Measurements from ENCODE around the gene NCOA7.
"Not testable (repeated sequence)": the region's sequence is repeated elsewhere in the genome, so short reads cannot be mapped to it uniquely, and the experiment has no call there.

Gene NCOA7

GRCh38 chr6:125922322-125922860 is 131.6 kb downstream of the NCOA7 start:
- no peak for DNase-seq (ENCODE audit: low read depth in 3 of 3)

GRCh38 chr6:125923366-125923877 is 132.7 kb downstream of the NCOA7 start:
- no peak for DNase-seq (ENCODE audit: low read depth in 3 of 3)

GRCh38 chr6:125924169-125924568 is 133.4 kb downstream of the NCOA7 start:
- no peak for DNase-seq (ENCODE audit: low read depth in 3 of 3)

GRCh38 chr6:125924697-125925358 is 134.1 kb downstream of the NCOA7 start:
- no peak for DNase-seq (ENCODE audit: low read depth in 3 of 3)

- no peak for DNase-seq (ENCODE audit: low read depth in 3 of 3)
Observed at GRCh38 chr6:125926711-125927110, 136.0 kb downstream of the NCOA7 start.

- no peak for DNase-seq (ENCODE audit: low read depth in 3 of 3)
Observed at GRCh38 chr6:125927761-125928160, 137.0 kb downstream of the NCOA7 start.

- no peak for DNase-seq (ENCODE audit: low read depth in 3 of 3)
Observed at GRCh38 chr6:125930765-125931418, 140.1 kb downstream of the NCOA7 start.

- DNase-seq (ENCODE audit: low read depth in 3 of 3): no peak
Observed at GRCh38 chr6:125931733-125932450, 141.1 kb downstream of the NCOA7 start.

GRCh38 chr6:125932451-125932795 is 141.7 kb downstream of the NCOA7 start:
- DNase-seq (ENCODE audit: low read depth in 3 of 3): no peak

- not testable (repeated sequence) for DNase-seq (ENCODE audit: low read depth in 3 of 3)
Observed at GRCh38 chr6:125935520-125935919, 144.8 kb downstream of the NCOA7 start.

- DNase-seq (ENCODE audit: low read depth in 3 of 3): no peak
Observed at GRCh38 chr6:125939026-125939425, 148.3 kb downstream of the NCOA7 start.

- DNase-seq (ENCODE audit: low read depth in 3 of 3): no peak
Observed at GRCh38 chr6:125939791-125940190, 149.0 kb downstream of the NCOA7 start.

GRCh38 chr6:125940247-125941041 is 149.7 kb downstream of the NCOA7 start:
- DNase-seq (ENCODE audit: low read depth in 3 of 3): no peak

GRCh38 chr6:125942672-125943527 is 152.1 kb downstream of the NCOA7 start:
- DNase-seq (ENCODE audit: low read depth in 3 of 3): no peak

- no peak for DNase-seq (ENCODE audit: low read depth in 3 of 3)
Observed at GRCh38 chr6:125943528-125944433, 153.0 kb downstream of the NCOA7 start.

- no peak for DNase-seq (ENCODE audit: low read depth in 3 of 3)
Observed at GRCh38 chr6:125944434-125944816, 153.7 kb downstream of the NCOA7 start.

- DNase-seq (ENCODE audit: low read depth in 3 of 3): no peak
Observed at GRCh38 chr6:125944896-125945295, 154.1 kb downstream of the NCOA7 start.

- no peak for DNase-seq (ENCODE audit: low read depth in 3 of 3)
Observed at GRCh38 chr6:125945378-125946141, 154.8 kb downstream of the NCOA7 start.

- no peak for DNase-seq (ENCODE audit: low read depth in 3 of 3)
Observed at GRCh38 chr6:125947615-125948014, 156.9 kb downstream of the NCOA7 start.

Measured in stimulated activated CD4-positive, alpha-beta T cell treated with anti-CD3 and anti-CD28 coated beads, TNF-alpha, amount 100 ng/mL, for 24 hours (primary cell).